PFSK-1 (cell line): ENCODE results near the gene XPOT.

Experiments used
- FOXP2 ChIP-seq: optimal IDR thresholded peaks from 2 replicates; pipeline ENCODE3; 2011; ENCODE audit warnings: borderline replicate concordance, control low read depth, inconsistent platforms; ENCODE audit not compliant: insufficient read depth; ENCODE audit errors: extremely low read length, extremely low read depth
- POLR2AphosphoS5 ChIP-seq: IDR thresholded peaks from 2 replicates; pipeline ENCODE4 v1.6.1; 2012; ENCODE audit warnings: low read depth, mild to moderate bottlenecking, control low read depth, low read length, moderate library complexity
- SIN3A ChIP-seq: IDR thresholded peaks from 2 replicates; pipeline ENCODE4 v1.6.1; 2012; ENCODE audit warnings: mild to moderate bottlenecking, low read length, moderate library complexity, borderline replicate concordance; ENCODE audit not compliant: insufficient read depth
- TAF1 ChIP-seq: IDR thresholded peaks from 2 replicates; pipeline ENCODE4 v1.6.1; 2012; ENCODE audit warnings: low read length, control low read depth, borderline replicate concordance; ENCODE audit not compliant: insufficient read depth
- TF ChIP-seq, protein P1 (sequence below), 2 experiments: IDR thresholded peaks; 2 replicates each; pipeline versions ENCODE4 v1.6.1 to v1.8.0; 2011 to 2012; ENCODE audit warnings: low read depth in 2 of 2, low read length in 2 of 2, control low read depth in 1 of 2, inconsistent platforms in 1 of 2, mild to moderate bottlenecking in 1 of 2, moderate library complexity in 1 of 2; ENCODE audit not compliant: insufficient read depth in 1 of 2

XPOT gene

DNA sequence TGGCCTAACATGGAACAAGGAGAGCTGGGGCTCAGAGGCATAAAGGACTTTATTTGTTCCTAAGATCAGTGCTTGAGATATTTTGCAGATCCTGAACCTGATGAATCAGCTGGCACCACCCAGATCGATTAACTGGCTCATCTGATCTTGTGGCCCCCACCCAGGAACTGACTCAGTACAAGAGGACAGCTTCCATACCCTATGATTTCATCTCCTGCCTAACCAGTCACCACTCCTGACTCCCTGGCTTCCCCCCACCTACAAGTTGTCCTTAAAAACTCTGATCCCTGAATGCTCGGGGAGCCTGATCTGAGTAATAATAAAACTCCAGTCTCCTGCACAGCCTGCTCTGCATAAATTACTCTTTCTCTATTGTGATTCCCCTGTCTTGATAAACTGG is 18.7 kb upstream of the XPOT start:
- TF ChIP-seq, protein P1, sequence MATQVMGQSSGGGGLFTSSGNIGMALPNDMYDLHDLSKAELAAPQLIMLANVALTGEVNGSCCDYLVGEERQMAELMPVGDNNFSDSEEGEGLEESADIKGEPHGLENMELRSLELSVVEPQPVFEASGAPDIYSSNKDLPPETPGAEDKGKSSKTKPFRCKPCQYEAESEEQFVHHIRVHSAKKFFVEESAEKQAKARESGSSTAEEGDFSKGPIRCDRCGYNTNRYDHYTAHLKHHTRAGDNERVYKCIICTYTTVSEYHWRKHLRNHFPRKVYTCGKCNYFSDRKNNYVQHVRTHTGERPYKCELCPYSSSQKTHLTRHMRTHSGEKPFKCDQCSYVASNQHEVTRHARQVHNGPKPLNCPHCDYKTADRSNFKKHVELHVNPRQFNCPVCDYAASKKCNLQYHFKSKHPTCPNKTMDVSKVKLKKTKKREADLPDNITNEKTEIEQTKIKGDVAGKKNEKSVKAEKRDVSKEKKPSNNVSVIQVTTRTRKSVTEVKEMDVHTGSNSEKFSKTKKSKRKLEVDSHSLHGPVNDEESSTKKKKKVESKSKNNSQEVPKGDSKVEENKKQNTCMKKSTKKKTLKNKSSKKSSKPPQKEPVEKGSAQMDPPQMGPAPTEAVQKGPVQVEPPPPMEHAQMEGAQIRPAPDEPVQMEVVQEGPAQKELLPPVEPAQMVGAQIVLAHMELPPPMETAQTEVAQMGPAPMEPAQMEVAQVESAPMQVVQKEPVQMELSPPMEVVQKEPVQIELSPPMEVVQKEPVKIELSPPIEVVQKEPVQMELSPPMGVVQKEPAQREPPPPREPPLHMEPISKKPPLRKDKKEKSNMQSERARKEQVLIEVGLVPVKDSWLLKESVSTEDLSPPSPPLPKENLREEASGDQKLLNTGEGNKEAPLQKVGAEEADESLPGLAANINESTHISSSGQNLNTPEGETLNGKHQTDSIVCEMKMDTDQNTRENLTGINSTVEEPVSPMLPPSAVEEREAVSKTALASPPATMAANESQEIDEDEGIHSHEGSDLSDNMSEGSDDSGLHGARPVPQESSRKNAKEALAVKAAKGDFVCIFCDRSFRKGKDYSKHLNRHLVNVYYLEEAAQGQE (IDR thresholded peaks at IDR 0.05; ENCODE audit: insufficient read depth in 1 of 2, low read depth in 2 of 2, low read length in 2 of 2), result no peak
- no peak for TF ChIP-seq POLR2AphosphoS5
- TF ChIP-seq SIN3A, result no peak
- TF ChIP-seq TAF1, result no peak
- no peak for TF ChIP-seq FOXP2

DNA sequence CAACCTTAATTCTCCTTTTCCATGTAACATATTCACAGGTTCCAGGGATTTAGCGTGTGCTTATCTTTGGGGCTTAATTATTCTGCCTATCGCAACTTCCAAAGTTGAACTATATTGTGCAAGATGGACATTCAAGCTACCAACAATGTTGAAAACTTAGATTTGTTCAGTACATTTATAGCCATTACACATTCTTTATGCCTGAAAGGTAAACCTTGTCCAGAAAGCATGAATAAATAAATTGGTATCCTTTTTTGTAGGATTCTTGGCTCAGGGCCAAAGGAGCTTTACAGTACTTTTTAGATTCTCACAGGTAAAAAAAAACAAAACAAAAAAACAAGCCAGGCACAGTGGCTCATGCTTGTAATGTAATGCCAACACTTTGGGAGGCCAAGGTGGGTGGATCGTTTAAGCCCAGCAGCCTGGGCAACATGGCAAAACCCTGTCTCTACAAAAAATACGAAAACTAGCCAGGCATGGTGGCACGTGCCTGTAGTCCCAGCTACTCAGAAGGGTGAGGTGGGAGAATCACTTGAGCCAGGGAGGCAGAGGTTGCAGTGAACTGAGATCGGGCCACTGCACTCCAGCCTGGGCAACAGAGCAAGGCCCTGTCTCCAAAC is 16.9 kb upstream of the XPOT start:
- no peak for TF ChIP-seq SIN3A
- no peak for TF ChIP-seq POLR2AphosphoS5
- TF ChIP-seq, protein P1 (IDR thresholded peaks at IDR 0.05; ENCODE audit: insufficient read depth in 1 of 2, low read depth in 2 of 2, low read length in 2 of 2), result no peak
- TF ChIP-seq TAF1, result no peak
- TF ChIP-seq FOXP2, result no peak

DNA sequence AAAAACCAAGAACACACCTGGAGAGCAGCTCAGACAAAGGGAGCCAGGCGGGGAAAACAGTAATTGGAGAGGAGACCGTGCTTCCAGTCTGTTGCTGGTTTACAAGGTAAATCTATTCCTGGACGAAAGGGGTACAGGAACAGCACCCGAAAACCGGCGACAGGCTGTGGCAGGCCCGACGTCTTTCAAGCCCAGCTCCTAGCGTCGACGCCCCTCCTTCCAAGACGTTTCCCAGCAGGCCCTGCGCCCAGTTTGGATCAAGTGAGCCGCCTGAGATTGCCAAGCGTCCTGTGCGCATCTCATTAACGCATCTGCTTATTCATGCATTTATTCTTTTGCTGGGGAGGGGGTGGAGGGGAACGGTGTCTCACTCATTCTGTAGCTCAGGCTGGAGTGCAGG is 15.0 kb upstream of the XPOT start:
- TF ChIP-seq FOXP2, result no peak
- TF ChIP-seq, protein P1 (IDR thresholded peaks at IDR 0.05; ENCODE audit: insufficient read depth in 1 of 2, low read depth in 2 of 2, low read length in 2 of 2), result no peak
- no peak for TF ChIP-seq POLR2AphosphoS5
- TF ChIP-seq TAF1, result no peak
- no peak for TF ChIP-seq SIN3A

DNA sequence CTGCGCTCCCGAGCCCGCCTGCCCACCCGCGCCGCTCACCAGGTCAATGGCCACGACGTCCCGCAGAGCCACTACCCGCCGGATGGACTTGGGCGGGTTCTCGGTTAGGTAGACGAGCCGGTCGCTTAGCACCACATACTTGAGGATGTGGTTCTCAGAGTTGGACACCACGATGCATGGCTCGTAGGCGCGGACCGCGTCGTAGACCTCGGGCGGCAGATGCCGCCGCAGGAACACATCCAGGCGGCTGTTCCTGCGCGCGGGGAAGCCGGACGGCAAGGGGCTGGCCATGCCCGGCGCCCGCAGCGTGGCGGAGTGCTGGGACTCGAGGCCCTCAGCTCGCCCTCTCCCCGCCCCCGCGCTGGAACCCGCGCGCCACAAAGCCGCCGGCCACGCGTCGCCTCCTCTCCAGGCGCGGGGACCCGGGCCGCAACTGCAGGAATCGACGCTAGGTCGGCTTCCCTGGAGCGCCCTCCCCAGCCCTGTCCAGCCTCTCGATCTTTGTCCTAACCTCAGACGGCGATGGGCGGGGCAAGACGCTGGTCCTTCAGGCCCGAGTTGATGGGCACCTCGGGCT is 13.8 kb upstream of the XPOT start, which contains the start of gene C12orf56:
Gene C12orf56, minus strand, starts transcription at position 484 of the 577 bp plus-strand sequence. Its CDS starts 193 bp downstream, at position 291.
- TF ChIP-seq POLR2AphosphoS5 (no peak), TAF1 (no peak), FOXP2 (no peak), SIN3A (no peak)
- TF ChIP-seq, protein P1 (IDR thresholded peaks at IDR 0.05; ENCODE audit: insufficient read depth in 1 of 2, low read depth in 2 of 2, low read length in 2 of 2), result no peak
